ENCODE results near the gene FASTKD3.

Gene FASTKD3

GRCh38 chr5:7849681-7850394 lies 19.0 kb downstream of the FASTKD3 start:
- no peak for TF ChIP-seq CTCF (conservative IDR thresholded peaks at IDR 0.05; ENCODE audit: low read length)
- peak overlapping the region; percentile 16; the same call in 1 of the 2 replicates for H3K4me3 ChIP-seq (ENCODE audit: low read length)
- DNase-seq (ENCODE audit: low read depth) = no peak

- H3K4me3 ChIP-seq (ENCODE audit: low read length) = no peak overlapping the region
- peak; percentile 15 for DNase-seq (ENCODE audit: low read depth)
- no peak for TF ChIP-seq CTCF (conservative IDR thresholded peaks at IDR 0.05; ENCODE audit: low read length)
Observed at GRCh38 chr5:7848296-7848695, 20.5 kb downstream of the FASTKD3 start.

- TF ChIP-seq CTCF (conservative IDR thresholded peaks at IDR 0.05; ENCODE audit: low read length) = no peak
- no peak for DNase-seq (ENCODE audit: low read depth)
- H3K4me3 ChIP-seq (ENCODE audit: low read length) = no peak overlapping the region
Observed at GRCh38 chr5:7846327-7846726, 22.5 kb downstream of the FASTKD3 start.

GRCh38 chr5:7845557-7845956 lies 23.3 kb downstream of the FASTKD3 start:
- TF ChIP-seq CTCF (conservative IDR thresholded peaks at IDR 0.05; ENCODE audit: low read length) = no peak
- no peak for DNase-seq (ENCODE audit: low read depth)
- no peak overlapping the region for H3K4me3 ChIP-seq (ENCODE audit: low read length)

GRCh38 chr5:7844901-7845300 lies 23.9 kb downstream of the FASTKD3 start:
- no peak overlapping the region for H3K4me3 ChIP-seq (ENCODE audit: low read length)
- no peak for DNase-seq (ENCODE audit: low read depth)
- no peak for TF ChIP-seq CTCF (conservative IDR thresholded peaks at IDR 0.05; ENCODE audit: low read length)

GRCh38 chr5:7842531-7842930 lies 26.3 kb downstream of the FASTKD3 start:
- H3K4me3 ChIP-seq (ENCODE audit: low read length) = no peak overlapping the region
- TF ChIP-seq CTCF (conservative IDR thresholded peaks at IDR 0.05; ENCODE audit: low read length) = no peak
- no peak for DNase-seq (ENCODE audit: low read depth)

GRCh38 chr5:7837403-7837802 lies 31.4 kb downstream of the FASTKD3 start:
- DNase-seq (ENCODE audit: low read depth) = no peak
- H3K4me3 ChIP-seq (ENCODE audit: low read length) = no peak overlapping the region
- TF ChIP-seq CTCF (conservative IDR thresholded peaks at IDR 0.05; ENCODE audit: low read length) = no peak
